Activated CD4-positive, alpha-beta memory T cell treated with anti-CD3 and anti-CD28 coated beads for 36 hours (primary cell): ENCODE measurements around the gene HRNR. TPM values are rescaled to one million over a fixed set of nuclear protein-coding genes. Genes with fewer than 3 reads are reported as not detected.
"Not testable (repeated sequence)": the region's sequence is repeated elsewhere in the genome, so short reads cannot be mapped to it uniquely, and the experiment has no call there.

Source experiments
- CTCF ChIA-PET: fragments of 350-600 bp; sonication (Branson Sonifier 250); formaldehyde crosslinking; loops from one replicate; lab custom pipeline; 2021; ENCODE audit warnings: antibody characterized with exemption, inconsistent platforms; lab: Charles Lee
- POLR2A ChIA-PET: fragments of 350-600 bp; sonication (Branson Sonifier 250); formaldehyde crosslinking; loops from one replicate; lab custom pipeline; 2021; ENCODE audit warnings: antibody characterized with exemption; lab: Charles Lee
- DNase-seq: peaks from one replicate; pipeline ENCODE4 v3.0.0-alpha.2; 2020
- H3K27ac Mint-ChIP-seq: one replicate; pipeline ENCODE4 v1.8.0; 2021; ENCODE audit warnings: mixed read lengths
- H3K27me3 Mint-ChIP-seq: one replicate; pipeline ENCODE4 v1.8.0; 2021; ENCODE audit warnings: mixed read lengths
- H3K36me3 Mint-ChIP-seq: one replicate; pipeline ENCODE4 v1.8.0; 2021; ENCODE audit warnings: mixed read lengths
- H3K4me1 Mint-ChIP-seq: one replicate; pipeline ENCODE4 v1.8.0; 2021; ENCODE audit warnings: low read depth, mixed read lengths
- H3K4me3 Mint-ChIP-seq: one replicate; pipeline ENCODE4 v1.8.0; 2021; ENCODE audit warnings: mild to moderate bottlenecking, mixed read lengths
- H3K9me3 Mint-ChIP-seq: one replicate; pipeline ENCODE4 v1.8.0; 2021; ENCODE audit warnings: mixed read lengths
- intact Hi-C: fragments of 100-400 bp; cut with micrococcal nuclease; formaldehyde crosslinking; loops from one replicate; pipeline ENCODE4 v1.15.1; 2023
- total RNA-seq, 2 experiments: library from RNA; stranded (reverse); gene quantifications; one replicate each; pipeline ENCODE4 v1.2.3, GENCODE V29; 2021

Gene HRNR
- total RNA-seq, 2 experiments from 2014 or later: not detected

DNA sequence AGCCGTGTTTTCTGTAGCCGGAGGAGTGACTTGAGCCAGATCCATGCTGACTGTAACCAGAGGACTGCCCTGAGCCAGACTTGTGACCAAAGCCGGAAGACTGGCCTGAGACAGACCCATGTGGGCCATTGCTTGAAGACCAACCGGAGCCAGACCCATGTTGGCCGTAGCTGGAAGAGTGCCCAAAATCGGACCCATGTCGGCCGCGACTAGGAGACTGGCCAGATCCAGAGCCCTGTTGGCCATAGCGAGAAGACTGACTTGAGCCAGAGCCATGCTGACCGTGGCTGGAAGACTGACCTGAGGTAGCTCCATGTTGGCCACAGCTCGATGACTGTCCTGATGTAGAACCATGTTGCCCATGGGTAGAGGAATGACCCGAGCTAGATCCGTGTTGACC is 4.6 kb downstream of the HRNR start:
- intact Hi-C loops, H3K27me3 Mint-ChIP-seq, DNase-seq, H3K9me3 Mint-ChIP-seq, H3K36me3 Mint-ChIP-seq, H3K4me3 Mint-ChIP-seq, H3K4me1 Mint-ChIP-seq, H3K27ac Mint-ChIP-seq: not testable (repeated sequence)
- ChIA-PET CTCF (interaction anchor here (0.9 kb wide), 1 partner anchor 108 kb away, joined by 3 read pairs; no protein-coding TSS in a partner anchor), POLR2A (interaction anchor here (0.6 kb wide), 1 partner anchor 147 kb away, joined by 3 read pairs; no protein-coding TSS in a partner anchor)

DNA sequence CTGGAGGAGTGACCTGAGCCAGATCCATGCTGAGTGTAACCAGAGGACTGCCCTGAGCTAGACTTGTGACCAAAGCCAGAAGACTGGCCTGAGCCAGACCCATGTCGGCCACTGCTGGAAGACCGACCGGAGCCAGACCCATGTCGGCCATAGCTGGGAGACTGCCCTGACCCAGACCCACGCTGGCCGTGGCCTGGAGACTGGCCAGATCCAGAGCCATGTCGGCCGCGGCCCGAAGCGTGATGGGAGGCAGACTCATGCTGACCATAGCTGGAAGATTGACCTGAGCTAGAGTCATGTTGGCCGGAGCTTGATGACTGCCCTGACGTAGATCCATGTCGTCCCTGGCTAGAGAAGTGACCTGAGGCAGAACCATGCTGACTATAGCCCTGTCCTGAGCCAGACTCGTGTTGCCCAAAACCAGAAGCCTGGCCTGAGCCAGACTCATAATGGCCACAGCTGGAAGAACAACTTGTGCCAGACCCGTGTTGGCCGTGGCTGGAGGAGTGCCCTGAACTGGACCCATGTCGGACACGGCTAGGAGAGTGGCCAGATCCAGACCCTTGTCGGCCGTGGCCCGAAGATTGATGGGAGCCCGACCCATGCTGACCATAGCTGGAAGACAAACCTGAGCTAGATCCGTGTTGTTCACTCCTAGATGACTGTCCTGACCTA is 5.1 kb downstream of the HRNR start:
- no peaks in the 10 kb centered on the region for H3K9me3 Mint-ChIP-seq
- CTCF ChIA-PET: interaction anchor here (0.9 kb wide), 1 partner anchor 108 kb away, joined by 3 read pairs; no protein-coding TSS in a partner anchor
- peaks cover 5% of the 10 kb centered on the region for H3K27me3 Mint-ChIP-seq
- no peak overlapping the region for H3K27ac Mint-ChIP-seq
- DNase-seq: no peak
- H3K4me1 Mint-ChIP-seq: no peaks in the 10 kb centered on the region
- POLR2A ChIA-PET: no interaction called here
- intact Hi-C loops: no loop called here
- H3K36me3 Mint-ChIP-seq: no peaks in the 10 kb centered on the region
- H3K4me3 Mint-ChIP-seq: no peak overlapping the region

DNA sequence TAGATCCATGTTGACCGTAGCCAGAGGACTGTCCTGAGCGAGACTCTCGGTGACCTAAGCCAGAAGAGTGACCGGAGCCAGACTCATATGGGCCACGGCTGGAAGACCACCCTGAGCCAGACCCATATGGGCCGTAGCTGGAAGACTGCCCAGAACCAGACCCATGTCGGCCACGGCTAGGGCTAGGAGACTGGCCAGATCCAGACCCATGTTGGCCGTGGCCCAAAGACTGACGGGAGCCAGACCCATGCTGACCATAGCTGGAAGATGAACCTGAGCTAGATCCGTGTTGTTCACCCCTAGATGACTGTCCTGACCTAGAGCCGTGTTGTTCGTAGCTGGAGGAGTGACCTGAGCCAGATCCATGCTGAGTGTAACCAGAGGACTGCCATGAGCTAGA is 8.4 kb downstream of the HRNR start:
- POLR2A ChIA-PET, H3K27me3 Mint-ChIP-seq, H3K4me3 Mint-ChIP-seq, H3K27ac Mint-ChIP-seq, CTCF ChIA-PET, intact Hi-C loops, DNase-seq, H3K36me3 Mint-ChIP-seq, H3K9me3 Mint-ChIP-seq, H3K4me1 Mint-ChIP-seq: not testable (repeated sequence)

DNA sequence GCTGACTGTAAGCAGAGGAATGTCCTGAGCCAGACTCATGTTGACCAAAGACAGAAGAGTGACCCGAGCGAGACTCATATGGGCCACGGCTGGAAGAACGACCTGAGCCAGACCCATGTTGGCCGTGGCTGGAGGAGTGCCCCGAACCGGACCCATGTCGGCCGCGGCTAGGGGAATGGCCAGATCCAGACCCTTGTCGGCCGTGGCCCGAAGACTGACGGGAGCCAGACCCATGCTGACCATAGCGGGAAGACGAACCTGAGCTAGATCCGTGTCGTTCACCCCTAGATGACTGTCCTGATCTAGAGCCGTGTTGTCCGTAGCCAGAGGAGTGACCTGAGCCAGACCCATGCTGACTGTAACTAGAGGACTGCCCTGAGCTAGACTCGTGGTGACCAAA is 9.1 kb downstream of the HRNR start:
- H3K9me3 Mint-ChIP-seq, CTCF ChIA-PET, H3K36me3 Mint-ChIP-seq, intact Hi-C loops, DNase-seq, H3K27me3 Mint-ChIP-seq, H3K4me3 Mint-ChIP-seq, H3K4me1 Mint-ChIP-seq, POLR2A ChIA-PET, H3K27ac Mint-ChIP-seq: not testable (repeated sequence)

DNA sequence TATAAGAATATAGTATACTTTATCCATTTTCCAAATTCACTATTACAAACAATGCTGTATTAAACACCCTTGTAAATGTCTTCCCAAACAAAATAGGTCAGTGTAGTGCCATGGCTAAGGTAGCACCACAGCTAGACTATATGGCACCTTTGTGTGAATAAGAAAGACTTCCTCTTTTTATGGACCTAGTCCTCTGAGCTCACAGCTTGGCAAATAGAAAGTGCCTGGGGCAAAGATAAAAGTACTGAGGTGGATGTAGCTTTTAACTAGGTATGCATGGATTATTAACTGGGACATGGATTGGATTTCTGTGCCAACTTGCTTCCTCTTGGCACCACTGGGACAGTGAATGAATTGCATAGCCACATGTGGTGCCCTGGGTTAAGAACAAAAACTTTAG is 25.0 kb downstream of the HRNR start:
- CTCF ChIA-PET: interaction anchor here (1.1 to 3.0 kb wide), 6 partner anchors 10 to 261 kb away, joined by 3 to 8 read pairs (median 5); no protein-coding TSS in a partner anchor
- H3K9me3 Mint-ChIP-seq: no peaks in the 10 kb centered on the region
- intact Hi-C loops: no loop called here

DNA sequence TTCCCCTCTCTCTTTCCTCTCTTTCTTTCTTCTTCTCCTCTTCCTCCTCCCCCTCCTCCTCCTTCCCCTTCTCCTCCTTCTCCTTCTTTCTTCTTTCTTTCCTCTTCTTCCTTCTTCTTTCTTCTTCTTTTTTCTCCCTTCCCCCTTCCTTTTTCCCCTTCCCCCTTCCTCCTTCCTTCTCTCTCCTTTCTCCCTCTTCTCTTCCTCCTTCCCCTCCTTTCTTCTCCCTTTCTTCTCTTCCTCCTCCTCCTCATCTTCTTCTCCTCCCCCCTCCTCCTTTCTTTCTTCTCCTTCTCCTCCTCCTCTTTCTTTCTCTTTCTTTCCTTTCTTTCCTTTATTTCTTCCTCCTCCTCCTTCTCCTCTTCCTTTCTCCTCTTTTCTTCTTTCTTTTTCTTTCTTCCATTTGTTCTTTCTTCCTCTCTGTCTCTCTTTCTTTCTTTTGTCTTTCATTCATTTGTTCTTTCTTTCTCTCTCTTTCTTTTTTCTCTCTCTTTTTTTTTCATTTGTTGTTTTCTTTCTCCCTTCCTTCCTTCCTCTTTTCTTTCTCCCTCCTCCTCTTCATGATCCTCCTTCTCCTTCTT is 26.5 kb downstream of the HRNR start:
- Mint-ChIP-seq H3K4me3 (no peak overlapping the region), H3K4me1 (no peaks in the 10 kb centered on the region)

More for the DNA sequence above, 25.0 kb downstream of the HRNR start:
- POLR2A ChIA-PET: interaction anchor here (0.6 kb wide), 1 partner anchor 42 kb away, joined by 3 read pairs; no protein-coding TSS in a partner anchor
- DNase-seq: no peak
- Mint-ChIP-seq H3K36me3 (no peaks in the 10 kb centered on the region), H3K27ac (no peak overlapping the region), H3K4me1 (no peaks in the 10 kb centered on the region), H3K4me3 (no peak overlapping the region), H3K27me3 (peaks cover 16% of the 10 kb centered on the region)

DNA sequence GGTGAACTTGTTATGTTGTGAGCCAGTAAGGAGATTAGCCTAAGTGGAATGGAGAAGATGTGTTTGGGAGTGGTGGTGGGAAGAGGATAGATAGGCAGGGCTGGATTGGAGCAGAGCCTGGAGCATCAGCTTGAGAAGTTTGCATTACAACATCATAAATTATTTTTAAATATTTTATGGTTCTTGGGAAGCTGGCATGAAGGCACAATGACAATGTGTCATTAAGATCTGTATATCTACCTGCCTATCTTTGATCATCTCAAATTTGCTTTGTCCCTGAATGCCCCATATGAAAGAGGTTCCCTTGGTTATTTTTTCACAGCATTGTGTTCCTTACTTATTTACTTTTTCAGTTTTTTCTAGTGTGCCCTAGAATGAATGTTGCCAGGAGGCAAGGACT is 32.3 kb downstream of the HRNR start:
- Mint-ChIP-seq H3K27ac (no peak overlapping the region), H3K27me3 (no peaks in the 10 kb centered on the region), H3K36me3 (no peaks in the 10 kb centered on the region), H3K4me1 (peaks cover 4% of the 10 kb centered on the region), H3K9me3 (no peaks in the 10 kb centered on the region), H3K4me3 (no peak overlapping the region)
- no peak for DNase-seq
- ChIA-PET POLR2A (no interaction called here), CTCF (interaction anchor here (1.2 to 2.2 kb wide), 5 partner anchors 9 to 268 kb away, joined by 3 to 22 read pairs (median 4); no protein-coding TSS in a partner anchor)
- intact Hi-C loops: no loop called here

More for the DNA sequence above, 26.5 kb downstream of the HRNR start:
- CTCF ChIA-PET: interaction anchor here (0.8 to 3.0 kb wide), 4 partner anchors 8 to 261 kb away, joined by 4 to 8 read pairs (median 6); no protein-coding TSS in a partner anchor
- Mint-ChIP-seq H3K27ac (no peak overlapping the region), H3K9me3 (no peaks in the 10 kb centered on the region), H3K27me3 (peaks cover 16% of the 10 kb centered on the region), H3K36me3 (no peaks in the 10 kb centered on the region)
- intact Hi-C loops: no loop called here
- POLR2A ChIA-PET: no interaction called here
- DNase-seq: no peak

DNA sequence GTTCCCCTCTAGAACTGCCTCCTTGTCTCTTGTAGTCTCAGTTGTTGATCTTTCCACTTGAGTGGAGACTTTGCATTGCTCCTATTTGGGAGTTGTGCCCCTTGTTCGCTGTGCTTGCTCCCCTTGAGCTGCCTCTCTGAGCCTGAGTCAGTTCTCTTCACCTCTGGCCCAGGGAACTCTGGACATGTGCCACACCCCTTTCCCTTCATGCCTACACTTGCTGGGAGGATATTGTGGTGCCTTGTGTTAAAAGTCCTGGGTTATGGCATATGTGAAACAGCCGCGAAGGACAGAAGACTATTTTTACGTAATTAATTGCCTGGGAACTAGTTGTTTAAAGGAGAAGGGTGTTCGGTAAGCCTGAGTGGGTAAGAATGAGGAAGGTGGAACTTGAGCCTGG is 32.7 kb downstream of the HRNR start:
- H3K9me3 Mint-ChIP-seq: no peaks in the 10 kb centered on the region
- H3K4me3 Mint-ChIP-seq: no peak overlapping the region
- ChIA-PET POLR2A (no interaction called here), CTCF (interaction anchor here (1.2 to 2.2 kb wide), 4 partner anchors 10 to 267 kb away, joined by 3 to 22 read pairs (median 5); no protein-coding TSS in a partner anchor)
- H3K27me3 Mint-ChIP-seq: no peaks in the 10 kb centered on the region
- intact Hi-C loops: no loop called here
- H3K36me3 Mint-ChIP-seq: no peaks in the 10 kb centered on the region
- H3K4me1 Mint-ChIP-seq: peaks cover 4% of the 10 kb centered on the region
- H3K27ac Mint-ChIP-seq: no peak overlapping the region
- DNase-seq: no peak

DNA sequence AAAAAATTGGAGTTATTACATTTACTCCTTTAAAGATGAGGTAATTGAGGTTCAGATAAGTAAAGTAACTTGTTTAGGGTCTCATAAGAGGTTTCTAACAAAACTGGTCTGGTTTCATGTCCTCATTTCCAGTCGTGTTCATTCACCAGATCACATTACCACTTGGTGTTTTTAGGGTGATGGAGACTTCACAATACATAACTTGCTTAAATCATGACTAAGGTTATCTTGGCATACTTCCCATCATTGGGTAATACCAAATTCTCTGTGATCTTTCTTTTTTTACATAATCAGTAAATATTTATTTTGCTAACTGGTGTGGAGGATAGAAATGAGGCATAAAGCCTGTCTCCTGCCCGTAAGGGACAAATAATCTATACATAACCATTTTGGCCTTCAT is 33.4 kb downstream of the HRNR start:
- H3K9me3 Mint-ChIP-seq: no peaks in the 10 kb centered on the region
- H3K4me3 Mint-ChIP-seq: no peak overlapping the region

DNA sequence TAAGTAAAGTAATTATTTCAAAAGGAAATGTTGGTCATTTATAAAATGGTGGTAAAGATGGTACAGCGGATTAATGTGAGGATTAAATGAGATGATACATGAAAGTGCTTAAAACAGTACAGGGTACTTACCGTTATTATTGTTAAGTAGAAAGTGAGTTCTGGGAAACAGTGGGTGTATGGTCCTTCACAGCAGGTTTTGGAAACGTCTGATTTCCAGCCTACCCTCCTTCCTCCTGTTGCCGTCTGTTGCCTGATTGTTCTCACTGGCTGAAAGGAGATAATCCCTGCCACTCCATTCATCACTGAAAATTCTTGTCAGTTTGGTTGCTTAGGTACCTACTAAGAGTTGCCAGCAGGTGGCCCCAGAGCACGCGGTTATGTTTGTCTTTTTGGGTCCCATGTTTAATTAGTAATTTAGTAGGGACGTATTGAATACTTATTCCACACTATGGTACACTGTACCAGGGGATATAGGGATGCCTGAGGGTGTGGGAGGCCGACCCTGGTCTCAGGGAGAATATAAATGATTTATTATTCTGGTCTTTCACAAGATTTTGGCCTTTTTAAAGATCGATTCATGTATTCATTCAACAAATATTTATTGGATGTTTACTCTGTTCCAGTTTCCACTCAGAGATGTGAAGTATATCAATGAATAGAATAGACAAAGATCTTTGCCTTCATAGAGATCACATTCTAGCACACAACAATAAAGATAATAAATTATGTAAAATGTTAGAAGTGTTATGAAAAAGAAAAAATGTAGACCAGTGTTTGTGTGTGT is 34.1 kb downstream of the HRNR start:
- no peak overlapping the region for H3K27ac Mint-ChIP-seq
- DNase-seq: peak; percentile 80
- peaks cover 2% of the 10 kb centered on the region for H3K27me3 Mint-ChIP-seq
- H3K4me1 Mint-ChIP-seq: peaks cover 8% of the 10 kb centered on the region
- POLR2A ChIA-PET: interaction anchor here (1.4 kb wide), 1 partner anchor 268 kb away, joined by 4 read pairs; no protein-coding TSS in a partner anchor
- H3K9me3 Mint-ChIP-seq: no peaks in the 10 kb centered on the region
- H3K36me3 Mint-ChIP-seq: no peaks in the 10 kb centered on the region
- H3K4me3 Mint-ChIP-seq: peak overlapping the region; percentile 68
- intact Hi-C loops: loop anchor here (1.0 to 10.0 kb wide), 4 partner anchors 75 to 268 kb away; partner anchors contain the start of gene TCHH
- CTCF ChIA-PET: interaction anchor here (0.7 to 12.7 kb wide), 26 partner anchors 9 to 269 kb away, joined by 3 to 442 read pairs (median 4); partner anchors contain the start of genes S100A11 and TCHHL1

More for the DNA sequence above, 33.4 kb downstream of the HRNR start:
- DNase-seq: no peak
- intact Hi-C loops: loop anchor here (1.0 kb wide), 1 partner anchor 268 kb away; no protein-coding TSS in a partner anchor
- ChIA-PET POLR2A (no interaction called here), CTCF (interaction anchor here (1.2 to 2.2 kb wide), 2 partner anchors 73 to 268 kb away, joined by 3 to 22 read pairs; no protein-coding TSS in a partner anchor)
- Mint-ChIP-seq H3K27me3 (peaks cover under 1% of the 10 kb centered on the region), H3K27ac (no peak overlapping the region), H3K4me1 (peaks cover 4% of the 10 kb centered on the region), H3K36me3 (no peaks in the 10 kb centered on the region)
